Suppressor macrophage treated with lipopolysaccharide for 1 hour (primary cell): ENCODE measurements around the gene ZNF66.
A peak's percentile ranks its signal among the peaks of the same experiment; 100 is the strongest.
"Not testable (repeated sequence)": the region's sequence is repeated elsewhere in the genome, so short reads cannot be mapped to it uniquely, and the experiment has no call there.

Experiments used
- DNase-seq, 3 donors: peaks; one replicate each; pipeline ENCODE4 v3.0.0-alpha.2; 2020 to 2022

The ZNF66 gene

DNA sequence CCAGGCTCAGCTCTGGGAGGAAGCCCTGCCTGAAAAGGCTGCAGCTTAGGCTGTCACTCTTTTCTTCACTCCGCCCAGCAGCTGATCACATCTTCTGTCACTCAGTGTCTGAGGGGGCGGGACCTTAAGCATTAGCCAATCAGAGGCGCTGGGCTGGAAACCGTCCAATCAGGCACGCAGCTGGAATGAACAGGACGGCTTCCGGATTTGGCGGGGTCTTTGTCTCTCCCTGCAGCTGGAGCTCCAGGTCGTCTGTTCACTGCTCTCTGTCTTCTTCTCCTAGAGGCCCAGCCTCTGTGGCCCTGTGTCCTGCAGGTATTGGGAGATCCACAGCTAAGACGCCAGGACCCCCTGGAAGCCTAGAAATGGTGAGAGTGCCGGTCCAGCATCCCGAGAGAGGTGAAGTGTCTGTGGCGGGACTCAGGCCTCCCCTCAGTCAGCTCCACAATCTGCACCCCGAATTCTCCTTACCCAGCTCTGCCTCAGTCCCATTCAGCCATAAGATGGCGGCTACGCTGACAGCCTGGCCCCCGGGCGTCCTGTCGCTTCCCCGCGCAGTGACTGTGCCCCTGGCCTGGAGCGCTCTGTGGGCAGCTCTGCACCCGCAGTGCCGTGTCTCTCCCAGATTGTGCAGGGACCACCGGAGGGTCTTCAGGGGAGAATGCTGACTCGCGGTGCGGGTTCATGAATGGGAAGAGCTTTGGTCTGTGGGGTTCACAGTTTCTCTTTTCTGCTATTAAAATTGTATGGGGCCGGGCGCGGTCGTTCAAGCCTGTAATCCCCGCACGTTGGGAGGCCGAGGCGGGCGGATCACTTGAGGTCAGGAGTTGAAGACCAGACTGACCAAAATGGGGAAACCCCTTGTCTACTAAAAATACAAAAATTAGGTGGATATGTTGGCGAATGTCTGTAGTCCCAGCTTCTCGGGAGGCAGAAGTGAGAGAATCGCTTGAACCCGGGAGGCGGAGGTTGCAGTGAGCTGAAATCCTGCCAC, at the start of gene ZNF66:
ZNF66 (plus strand) TSS at position 222 of the 994 bp plus-strand sequence; CDS start at position 366, 144 bp downstream.
- peak; percentile 95 to 97 (median 95) for DNase-seq

DNA sequence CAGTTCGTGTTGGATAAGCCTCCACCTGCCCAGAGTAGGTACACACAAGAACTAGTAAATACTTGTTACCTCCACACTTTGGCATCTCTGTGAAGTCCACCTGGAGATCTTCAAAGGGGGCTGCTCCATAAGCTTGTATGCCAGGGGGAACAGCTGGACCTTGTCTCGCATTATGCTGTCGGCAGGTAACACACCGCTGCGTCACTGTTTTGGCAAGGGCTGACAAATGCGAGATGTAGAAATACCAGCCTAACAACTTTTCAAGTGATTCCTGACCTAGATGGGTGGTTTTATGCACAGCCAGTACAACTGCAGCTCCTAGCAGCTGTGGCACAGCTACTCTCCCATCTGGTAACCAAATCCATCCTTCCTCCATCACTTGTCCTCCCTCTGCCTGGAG, 25.9 kb upstream of the ZNF66 start:
- not testable (repeated sequence) for DNase-seq

DNA sequence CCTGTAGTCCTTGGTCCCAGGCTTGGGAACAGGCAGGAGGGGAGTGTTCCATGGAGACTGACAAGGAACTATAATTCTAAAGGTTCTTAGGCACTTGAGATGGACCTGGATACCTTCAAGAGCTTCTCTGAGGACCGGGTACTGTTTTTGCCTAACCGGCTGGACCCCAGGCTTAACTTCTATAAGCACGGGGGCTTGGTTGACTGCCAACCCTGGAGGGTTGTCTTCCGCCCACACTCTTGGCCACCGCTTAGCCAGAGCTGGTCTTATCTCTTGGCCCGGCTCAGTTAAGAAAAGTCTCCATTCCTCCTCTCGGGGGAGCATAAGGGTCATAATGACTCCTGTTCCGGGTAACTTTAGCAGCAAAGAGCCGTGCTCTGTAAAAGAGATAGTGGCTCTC, 23.8 kb upstream of the ZNF66 start:
- DNase-seq: not testable (repeated sequence)

DNA sequence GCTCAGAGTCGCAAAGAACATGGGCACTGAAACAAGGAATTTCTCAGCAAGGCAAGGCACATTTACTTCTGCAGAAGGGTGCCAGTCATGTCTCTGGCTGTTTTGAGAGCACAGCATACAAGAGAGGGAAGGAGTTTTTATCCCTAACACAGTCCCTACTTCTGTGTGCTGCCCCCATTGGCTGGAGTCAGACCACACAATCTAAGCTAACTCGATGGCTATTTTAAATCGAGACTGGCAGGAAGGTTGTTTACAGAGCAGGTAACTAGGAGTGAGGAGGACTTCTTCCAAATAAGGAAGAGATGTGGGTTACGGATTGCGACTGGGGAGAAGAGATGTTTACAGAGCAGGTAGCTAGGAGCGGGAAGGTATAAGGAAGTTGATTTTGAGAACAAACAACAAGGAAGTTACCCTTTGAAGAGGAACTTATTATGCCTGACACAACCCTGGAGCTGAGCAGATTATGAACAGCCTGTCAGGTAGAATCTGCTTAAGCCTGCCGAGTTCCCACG, 6.8 kb upstream of the ZNF66 start:
- DNase-seq: not testable (repeated sequence)

DNA sequence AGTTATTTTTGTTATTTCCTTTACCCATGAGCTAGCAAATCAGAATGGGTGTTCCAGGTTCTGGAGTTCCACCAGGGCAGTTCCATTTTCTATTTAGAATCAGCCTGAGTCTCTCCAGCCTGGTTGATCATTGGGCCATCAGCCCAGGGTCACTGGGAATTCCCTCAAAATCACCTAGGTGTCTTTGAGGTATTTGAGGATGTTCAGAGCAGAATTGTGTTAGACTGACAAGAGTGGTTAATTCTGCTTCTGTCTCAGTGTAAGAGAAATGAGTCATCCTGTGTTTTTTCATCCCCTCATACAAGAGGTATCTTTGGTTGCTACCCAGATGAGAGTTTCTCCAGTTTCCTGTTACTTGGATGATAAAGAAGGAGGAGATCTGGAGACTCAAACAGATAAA, 11.7 kb downstream of the ZNF66 start:
- DNase-seq: no peak

DNA sequence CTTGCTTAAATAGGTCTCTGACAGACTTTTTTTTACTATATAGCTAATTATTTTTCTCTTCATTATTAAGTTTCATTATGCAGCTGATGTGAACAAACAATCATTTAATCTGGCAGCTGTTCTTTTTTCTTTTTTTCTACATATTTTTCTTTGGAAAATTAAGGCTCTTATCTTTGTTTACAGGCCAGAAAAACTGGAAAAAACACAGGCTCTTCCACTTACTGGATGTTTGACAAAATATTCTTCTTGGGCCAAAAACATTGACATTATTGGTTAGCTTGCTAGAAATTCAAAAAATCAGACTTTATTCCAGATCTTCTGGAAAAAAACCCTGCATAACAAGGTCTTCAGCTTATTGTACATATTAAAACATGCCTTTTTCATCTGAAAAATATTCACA, 15.7 kb downstream of the ZNF66 start:
- no peak for DNase-seq

DNA sequence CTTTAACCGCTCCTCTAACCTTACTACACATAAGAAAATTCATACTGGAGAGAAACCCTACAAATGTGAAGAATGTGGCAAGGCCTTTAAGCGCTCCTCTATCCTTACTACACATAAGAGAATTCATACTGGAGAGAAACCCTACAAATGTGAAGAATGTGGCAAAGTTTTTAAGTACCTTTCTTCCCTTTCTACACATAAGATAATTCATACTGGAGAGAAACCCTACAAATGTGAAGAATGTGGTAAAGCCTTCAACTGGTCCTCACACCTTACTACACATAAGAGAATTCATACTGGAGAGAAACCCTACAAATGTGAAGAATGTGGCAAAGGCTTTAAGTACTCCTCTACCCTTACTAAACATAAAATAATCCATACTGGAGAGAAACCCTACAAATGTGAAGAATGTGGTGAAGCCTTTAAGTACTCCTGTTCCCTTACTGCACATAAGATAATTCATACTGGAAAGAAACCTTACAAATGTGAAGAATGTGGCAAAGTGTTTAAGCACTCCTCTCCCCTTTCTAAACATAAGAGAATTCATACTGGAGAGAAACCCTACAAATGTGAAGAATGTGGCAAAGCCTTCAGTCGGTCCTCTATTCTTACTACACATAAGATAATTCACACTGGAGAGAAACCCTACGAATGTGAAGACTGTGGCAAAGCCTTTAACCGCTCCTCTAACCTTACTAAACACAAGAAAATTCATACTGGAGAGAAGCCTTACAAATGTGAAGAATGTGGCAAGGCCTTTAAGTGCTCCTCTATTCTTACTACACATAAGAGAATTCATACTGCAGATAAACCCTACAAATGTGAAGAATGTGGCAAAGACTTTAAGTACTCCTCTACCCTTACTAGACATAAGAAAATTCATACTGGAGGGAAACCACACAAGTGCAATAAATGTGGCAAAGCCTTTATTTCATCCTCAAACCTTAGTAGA, 30.5 kb downstream of the ZNF66 start:
- DNase-seq: not testable (repeated sequence)

DNA sequence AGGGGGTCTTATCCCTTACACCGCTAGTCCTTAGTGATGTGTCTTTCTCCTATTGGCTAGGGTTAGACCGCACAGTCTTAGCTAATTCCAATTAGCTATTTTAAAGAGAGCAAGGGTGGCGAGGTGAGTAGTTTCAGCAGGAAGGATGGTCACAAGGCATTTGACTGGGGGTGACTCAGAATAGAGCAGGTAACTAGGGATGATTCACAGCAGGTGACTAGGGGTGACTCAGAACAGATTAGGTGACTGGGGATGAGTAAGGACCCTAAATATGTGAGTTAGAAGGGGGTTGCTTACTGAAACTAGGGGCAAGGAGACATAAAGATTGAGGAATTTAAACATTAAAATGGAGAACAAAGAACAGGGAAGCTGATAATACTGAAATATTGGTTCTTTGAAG, 64.3 kb downstream of the ZNF66 start:
- DNase-seq: no peak
